Suprapubic skin (tissue), 4 donors: Measurements from ENCODE around the gene CDH8. TPM values are rescaled to one million over a fixed set of nuclear protein-coding genes. Genes with fewer than 3 reads are reported as not detected.

Source experiments
- DNase-seq, 2 donors: peaks; one replicate each; pipeline ENCODE4 v3.0.0-alpha.2; 2019; ENCODE audit warnings: low spot score in 2 of 2
- H3K27ac ChIP-seq: fragments of 200-600 bp; sonication (generic); one replicate; pipeline ENCODE4 v1.5.1; 2019
- H3K27me3 ChIP-seq: fragments of 200-600 bp; sonication (generic); one replicate; pipeline ENCODE4 v1.5.1; 2019
- H3K36me3 ChIP-seq: fragments of 200-600 bp; sonication (generic); one replicate; pipeline ENCODE4 v1.5.1; 2019
- H3K4me1 ChIP-seq: fragments of 200-600 bp; sonication (generic); one replicate; pipeline ENCODE4 v1.5.1; 2019
- H3K4me3 ChIP-seq: fragments of 200-600 bp; sonication (generic); one replicate; pipeline ENCODE4 v1.5.1; 2019; ENCODE audit warnings: mild to moderate bottlenecking
- H3K9me3 ChIP-seq: fragments of 200-600 bp; sonication (generic); one replicate; pipeline ENCODE4 v1.5.1; 2019
- EP300 ChIP-seq: sonication (generic); formaldehyde crosslinking; IDR thresholded peaks from one replicate; pipeline ENCODE4 v1.6.1; 2017; ENCODE audit warnings: antibody characterized with exemption
- POLR2A ChIP-seq, 2 donors: fragments of 450-650 bp; IDR thresholded peaks; one replicate each; pipeline ENCODE4 v1.6.1; 2017; ENCODE audit warnings: antibody characterized with exemption in 2 of 2, mild to moderate bottlenecking in 2 of 2, moderate library complexity in 2 of 2
- POLR2AphosphoS5 ChIP-seq, 3 donors: sonication (generic); formaldehyde crosslinking; IDR thresholded peaks; one replicate each; pipeline ENCODE4 v1.6.1; 2017; ENCODE audit warnings: antibody characterized with exemption in 3 of 3
- WGBS: methylation state at CpG from one replicate; pipeline ENCODE4 v1.1.5; 2018; 5-methylcytosine and 5-hydroxymethylcytosine counted together
- total RNA-seq, 4 donors: library from RNA; depleted of rRNA; stranded (reverse); fragments of >200 nt; gene quantifications; one replicate each; pipeline ENCODE4 v1.1.0, GENCODE V29; 2016
- TF ChIP-seq, protein P1 (sequence below), 2 donors: fragments of 200-600 bp in 1 of 2; fragments of 450-650 bp in 1 of 2; sonication (generic) in 1 of 2; IDR thresholded peaks; one replicate each; pipeline ENCODE4 v1.5.1; 2016 to 2019; ENCODE audit warnings: antibody characterized with exemption in 2 of 2, mild to moderate bottlenecking in 1 of 2, moderate library complexity in 1 of 2

Gene CDH8
- total RNA-seq, 4 donors from 2014 or later, result 0.42 to 5.8 (median 2.2) TPM; not detected in 1

DNA sequence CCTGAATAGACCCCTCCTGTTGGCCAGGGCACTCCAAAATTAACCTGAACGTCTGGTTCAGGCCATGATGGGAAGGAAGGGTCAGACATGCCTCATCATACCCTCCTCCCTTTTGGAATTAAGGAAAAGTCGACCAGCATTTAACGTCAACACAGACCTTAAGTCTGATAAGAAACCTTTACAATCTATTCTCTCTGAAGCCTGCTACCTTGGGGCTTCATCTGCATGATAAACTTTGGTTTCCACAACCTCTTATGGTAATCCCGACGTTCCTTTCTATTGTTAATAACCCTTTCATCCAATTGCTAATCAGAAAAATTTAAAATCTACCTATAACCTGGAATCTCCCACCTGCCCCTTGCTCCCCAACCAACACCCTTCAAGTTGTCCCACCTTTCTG is 358.5 kb downstream of the CDH8 start:
- Histone ChIP-seq H3K9me3 (no peaks in the 10 kb centered on the region), H3K27me3 (no peaks in the 10 kb centered on the region), H3K4me3 (no peak overlapping the region), H3K4me1 (no peaks in the 10 kb centered on the region), H3K27ac (no peak overlapping the region), H3K36me3 (no peaks in the 10 kb centered on the region)
- 54% methylated on average over 5 of the region's 5 CpGs for WGBS
- TF ChIP-seq, protein P1, sequence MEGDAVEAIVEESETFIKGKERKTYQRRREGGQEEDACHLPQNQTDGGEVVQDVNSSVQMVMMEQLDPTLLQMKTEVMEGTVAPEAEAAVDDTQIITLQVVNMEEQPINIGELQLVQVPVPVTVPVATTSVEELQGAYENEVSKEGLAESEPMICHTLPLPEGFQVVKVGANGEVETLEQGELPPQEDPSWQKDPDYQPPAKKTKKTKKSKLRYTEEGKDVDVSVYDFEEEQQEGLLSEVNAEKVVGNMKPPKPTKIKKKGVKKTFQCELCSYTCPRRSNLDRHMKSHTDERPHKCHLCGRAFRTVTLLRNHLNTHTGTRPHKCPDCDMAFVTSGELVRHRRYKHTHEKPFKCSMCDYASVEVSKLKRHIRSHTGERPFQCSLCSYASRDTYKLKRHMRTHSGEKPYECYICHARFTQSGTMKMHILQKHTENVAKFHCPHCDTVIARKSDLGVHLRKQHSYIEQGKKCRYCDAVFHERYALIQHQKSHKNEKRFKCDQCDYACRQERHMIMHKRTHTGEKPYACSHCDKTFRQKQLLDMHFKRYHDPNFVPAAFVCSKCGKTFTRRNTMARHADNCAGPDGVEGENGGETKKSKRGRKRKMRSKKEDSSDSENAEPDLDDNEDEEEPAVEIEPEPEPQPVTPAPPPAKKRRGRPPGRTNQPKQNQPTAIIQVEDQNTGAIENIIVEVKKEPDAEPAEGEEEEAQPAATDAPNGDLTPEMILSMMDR (IDR thresholded peaks at IDR 0.05), result no peak
- TF ChIP-seq POLR2A (IDR thresholded peaks at IDR 0.05) (no peak), POLR2AphosphoS5 (IDR thresholded peaks at IDR 0.05) (no peak), EP300 (no peak)
- no peak for DNase-seq

DNA sequence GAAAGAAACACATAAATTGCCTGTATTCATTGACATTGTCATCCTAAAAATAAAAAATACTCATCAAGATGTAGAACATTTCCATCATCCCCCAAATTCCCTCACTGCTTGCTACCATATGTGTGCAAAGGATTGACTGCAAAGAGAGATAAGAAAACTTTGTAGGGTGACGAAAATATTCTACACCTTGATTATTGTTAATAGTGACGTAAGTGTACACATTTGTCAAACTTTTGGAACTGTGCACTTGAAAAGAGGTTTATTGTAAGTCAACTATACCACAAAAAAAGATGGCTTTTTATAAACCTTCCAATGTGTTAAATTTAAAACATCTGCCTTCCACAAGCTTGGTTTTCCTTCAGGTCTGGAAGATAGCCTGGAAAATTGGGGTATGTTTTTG is 359.5 kb downstream of the CDH8 start:
- no peak for DNase-seq
- WGBS, result 76% methylated on average over 2 of the region's 2 CpGs
- no peaks in the 10 kb centered on the region for H3K27me3 ChIP-seq

DNA sequence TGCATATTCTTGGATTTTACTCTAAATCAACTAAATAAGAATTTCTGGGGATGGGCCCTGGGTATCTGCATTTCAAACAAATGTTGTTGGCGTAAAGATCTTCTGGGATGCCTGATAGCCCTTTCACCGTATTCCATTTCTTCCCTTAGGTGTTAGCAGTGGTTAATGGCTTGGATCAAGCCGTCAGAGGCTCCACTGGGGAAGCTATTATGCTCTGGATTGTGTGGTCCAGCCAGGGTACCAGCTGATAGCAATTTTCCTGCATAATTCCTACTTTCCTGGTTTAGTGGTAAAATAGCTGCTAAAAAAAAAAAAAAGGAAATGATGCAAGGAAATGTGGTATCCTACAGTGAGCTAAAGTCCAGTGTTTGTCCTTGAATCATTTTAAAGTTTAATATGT is 365.1 kb downstream of the CDH8 start:
- WGBS, result 79% methylated on average over 3 of the region's 3 CpGs

More for the DNA sequence above, 359.5 kb downstream of the CDH8 start:
- no peak for TF ChIP-seq POLR2A (IDR thresholded peaks at IDR 0.05)
- no peak for TF ChIP-seq EP300
- TF ChIP-seq POLR2AphosphoS5 (IDR thresholded peaks at IDR 0.05), result no peak
- Histone ChIP-seq H3K4me1 (no peaks in the 10 kb centered on the region), H3K36me3 (no peaks in the 10 kb centered on the region), H3K4me3 (no peak overlapping the region), H3K27ac (no peak overlapping the region), H3K9me3 (no peaks in the 10 kb centered on the region)

DNA sequence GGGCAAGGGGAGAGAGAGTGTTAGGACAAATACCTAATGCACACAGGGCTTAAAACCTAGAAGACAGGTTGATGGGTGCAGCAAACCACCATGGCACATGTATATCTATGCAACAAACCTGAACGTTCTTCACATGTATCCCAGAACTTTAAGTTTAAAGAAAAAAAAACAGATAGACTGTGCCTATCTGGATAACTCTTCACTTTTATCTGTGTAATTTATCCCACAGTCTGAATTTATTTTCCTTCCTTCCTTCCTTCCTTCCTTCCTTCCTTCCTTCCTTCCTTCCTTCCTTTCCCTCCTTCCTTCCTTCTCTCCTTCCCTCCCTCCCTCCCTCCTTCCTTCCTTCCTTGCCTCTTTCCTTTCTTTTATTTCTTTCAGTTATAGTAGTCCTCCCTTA is 370.7 kb downstream of the CDH8 start:
- no peak overlapping the region for H3K27ac ChIP-seq
- 68% methylated on average over 1 of the region's 1 CpG for WGBS
- TF ChIP-seq, protein P1 (IDR thresholded peaks at IDR 0.05), result no peak
- DNase-seq, result no peak
- no peaks in the 10 kb centered on the region for H3K9me3 ChIP-seq
- H3K27me3 ChIP-seq, result no peaks in the 10 kb centered on the region
- H3K4me1 ChIP-seq, result no peaks in the 10 kb centered on the region
- H3K36me3 ChIP-seq, result no peaks in the 10 kb centered on the region
- H3K4me3 ChIP-seq, result no peak overlapping the region

More for the DNA sequence above, 365.1 kb downstream of the CDH8 start:
- no peaks in the 10 kb centered on the region for H3K27me3 ChIP-seq
- no peak overlapping the region for H3K4me3 ChIP-seq
- H3K4me1 ChIP-seq, result no peaks in the 10 kb centered on the region
- DNase-seq, result no peak
- H3K9me3 ChIP-seq, result no peaks in the 10 kb centered on the region
- TF ChIP-seq EP300 (no peak), POLR2A (IDR thresholded peaks at IDR 0.05) (no peak), POLR2AphosphoS5 (IDR thresholded peaks at IDR 0.05) (no peak)
- TF ChIP-seq, protein P1 (IDR thresholded peaks at IDR 0.05), result no peak
- no peak overlapping the region for H3K27ac ChIP-seq
- H3K36me3 ChIP-seq, result no peaks in the 10 kb centered on the region

DNA sequence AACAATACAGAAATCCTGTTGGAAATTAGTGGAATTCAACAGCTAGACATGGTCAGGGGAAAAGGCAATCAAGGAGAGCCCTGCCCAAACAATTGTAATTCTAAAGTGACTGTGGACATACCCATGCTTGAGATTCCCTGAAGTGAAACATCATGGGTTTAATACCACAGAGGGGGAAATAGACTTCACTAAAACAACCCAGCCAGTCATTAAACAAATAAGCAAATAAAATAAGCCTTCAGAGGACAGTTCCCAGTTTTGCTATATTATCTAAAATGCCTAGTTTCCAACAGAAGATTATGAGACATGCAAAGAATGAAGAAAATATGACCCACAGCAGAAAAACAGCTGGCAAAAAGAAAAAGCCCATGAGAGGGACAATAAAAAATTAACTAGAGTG is 376.3 kb downstream of the CDH8 start:
- Histone ChIP-seq H3K9me3 (no peaks in the 10 kb centered on the region), H3K4me3 (no peak overlapping the region), H3K27me3 (no peaks in the 10 kb centered on the region), H3K36me3 (no peaks in the 10 kb centered on the region), H3K4me1 (no peaks in the 10 kb centered on the region), H3K27ac (no peak overlapping the region)
- DNase-seq, result no peak
- no peak for TF ChIP-seq EP300
- no peak for TF ChIP-seq POLR2A (IDR thresholded peaks at IDR 0.05)
- TF ChIP-seq, protein P1 (IDR thresholded peaks at IDR 0.05), result no peak
- TF ChIP-seq POLR2AphosphoS5 (IDR thresholded peaks at IDR 0.05), result no peak

DNA sequence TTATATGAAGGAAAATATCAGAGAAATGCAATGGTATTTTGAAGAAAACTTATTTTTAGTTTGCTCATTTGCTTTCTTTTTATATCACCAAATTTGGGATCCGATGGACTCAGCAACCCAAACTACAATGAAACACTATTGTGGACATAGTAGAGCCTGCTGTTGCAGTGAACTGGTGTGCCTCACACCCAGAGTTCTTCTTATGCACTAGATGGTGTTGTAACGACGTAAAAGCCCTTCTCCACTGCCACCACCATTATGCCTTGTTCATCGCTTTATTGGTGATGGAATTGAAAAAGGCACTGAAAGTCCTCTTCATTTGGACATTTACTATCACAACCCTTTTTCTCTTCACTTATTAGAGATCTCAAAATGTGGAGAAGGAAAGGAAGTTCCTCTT is 381.3 kb downstream of the CDH8 start:
- Histone ChIP-seq H3K4me1 (no peaks in the 10 kb centered on the region), H3K27me3 (no peaks in the 10 kb centered on the region), H3K27ac (no peak overlapping the region), H3K9me3 (no peaks in the 10 kb centered on the region), H3K36me3 (no peaks in the 10 kb centered on the region), H3K4me3 (no peak overlapping the region)
- TF ChIP-seq EP300 (no peak), POLR2A (IDR thresholded peaks at IDR 0.05) (no peak), POLR2AphosphoS5 (IDR thresholded peaks at IDR 0.05) (no peak)
- TF ChIP-seq, protein P1 (IDR thresholded peaks at IDR 0.05), result no peak
- no peak for DNase-seq
- 96% methylated on average over 4 of the region's 4 CpGs for WGBS
